Neural cell (in vitro differentiated cells): ENCODE results near the gene HIVEP3. TPM values are rescaled to one million over a fixed set of nuclear protein-coding genes. Genes with fewer than 3 reads are reported as not detected.

Experiments
- H2AFZ ChIP-seq: fragments of 200-600, 300-800 bp; sonication (generic), shearing (Covaris generic); 2 replicates; pipeline ENCODE4 v1.6.0; 2014; ENCODE audit warnings: low read depth, mild to moderate bottlenecking, antibody characterized with exemption, low read length, moderate library complexity
- H3F3A ChIP-seq: fragments of 200-600 bp; shearing (Covaris generic); 2 replicates; pipeline ENCODE4 v1.6.1; 2016; ENCODE audit warnings: mild to moderate bottlenecking, moderate library complexity, mixed read lengths, antibody characterized with exemption, low read length; ENCODE audit not compliant: insufficient read depth, poor library complexity, severe bottlenecking
- H3K27ac ChIP-seq: fragments of 200-600, 300-800 bp; sonication (generic), shearing (Covaris generic); 2 replicates; pipeline ENCODE4 v1.5.1; 2014; ENCODE audit warnings: mild to moderate bottlenecking, low read length, moderate library complexity
- H3K27me3 ChIP-seq: fragments of 300-800, 200-600 bp; sonication (generic), shearing (Covaris generic); 2 replicates; pipeline ENCODE4 v1.6.0; 2014; ENCODE audit warnings: mild to moderate bottlenecking, low read depth, low read length, moderate library complexity; ENCODE audit not compliant: insufficient read depth
- H3K36me3 ChIP-seq: fragments of 300-800, 200-600 bp; sonication (generic), shearing (Covaris generic); 2 replicates; pipeline ENCODE4 v1.5.1; 2014; ENCODE audit warnings: mild to moderate bottlenecking, antibody characterized with exemption, low read length, moderate library complexity; ENCODE audit not compliant: insufficient read depth
- H3K4me2 ChIP-seq: fragments of 300-800, 200-600 bp; sonication (generic), shearing (Covaris generic); 2 replicates; pipeline ENCODE4 v1.6.0; 2014; ENCODE audit warnings: mild to moderate bottlenecking, low read length
- H3K4me3 ChIP-seq: fragments of 300-800, 200-600 bp; sonication (generic), shearing (Covaris generic); 2 replicates; pipeline ENCODE4 v1.5.1; 2014; ENCODE audit warnings: mild to moderate bottlenecking, low read length, moderate library complexity
- H3K79me2 ChIP-seq: fragments of 200-600 bp; shearing (Covaris generic); replicated peaks from 2 replicates; pipeline ENCODE4 v1.6.0; 2014; ENCODE audit warnings: mild to moderate bottlenecking, low read length, moderate library complexity; ENCODE audit not compliant: insufficient read depth
- H3K9ac ChIP-seq: fragments of 300-800, 200-600 bp; sonication (generic), shearing (Covaris generic); 2 replicates; pipeline ENCODE4 v1.6.1; 2016; ENCODE audit warnings: mild to moderate bottlenecking, low read length, mixed read lengths
- H3K9me2 ChIP-seq: fragments of 200-600 bp; shearing (Covaris generic); 2 replicates; pipeline ENCODE4 v1.6.1; 2016; ENCODE audit warnings: mild to moderate bottlenecking, low read length, mixed read lengths; ENCODE audit not compliant: insufficient read depth
- H3K9me3 ChIP-seq: fragments of 200-600, 300-800 bp; sonication (generic), shearing (Covaris generic); 2 replicates; pipeline ENCODE4 v1.6.1; 2016; ENCODE audit warnings: mild to moderate bottlenecking, mixed run types, low read length, moderate library complexity, mixed read lengths
- H4K20me1 ChIP-seq: fragments of 200-600 bp; shearing (Covaris generic); 2 replicates; pipeline ENCODE4 v1.6.1; 2016; ENCODE audit warnings: mild to moderate bottlenecking, mixed run types; ENCODE audit not compliant: insufficient read depth
- CTCF ChIP-seq: fragments of 450-650 bp; IDR thresholded peaks from 2 replicates; pipeline ENCODE4 v1.5.1; 2014; ENCODE audit warnings: antibody characterized with exemption, mild to moderate bottlenecking, moderate library complexity; ENCODE audit not compliant: poor library complexity, severe bottlenecking
- EP300 ChIP-seq: fragments of 450-650 bp; conservative IDR thresholded peaks from 2 replicates; pipeline ENCODE4 v1.6.1; 2014; ENCODE audit warnings: antibody characterized with exemption, mild to moderate bottlenecking, moderate library complexity; ENCODE audit not compliant: poor library complexity, severe bottlenecking
- EZH2 ChIP-seq: fragments of 200-600, 300-800 bp; shearing (Covaris generic), sonication (generic); IDR thresholded peaks from 2 replicates; pipeline ENCODE4 v1.6.1; 2014; ENCODE audit warnings: antibody characterized with exemption, low read length, borderline replicate concordance, mild to moderate bottlenecking; ENCODE audit not compliant: insufficient read depth, poor library complexity, severe bottlenecking
- MXI1 ChIP-seq: fragments of 450-650 bp; conservative IDR thresholded peaks from 2 replicates; pipeline ENCODE4 v1.6.1; 2014; ENCODE audit warnings: antibody characterized with exemption, mild to moderate bottlenecking; ENCODE audit not compliant: poor library complexity, severe bottlenecking
- POLR2AphosphoS5 ChIP-seq: IDR thresholded peaks from 2 replicates; pipeline ENCODE4 v1.6.1; 2012
- RAD21 ChIP-seq: fragments of 450-650 bp; conservative IDR thresholded peaks from 2 replicates; pipeline ENCODE4 v1.6.1; 2014; ENCODE audit warnings: antibody characterized with exemption, mild to moderate bottlenecking, moderate library complexity
- SMC3 ChIP-seq: fragments of 450-650 bp; conservative IDR thresholded peaks from 2 replicates; pipeline ENCODE4 v1.6.1; 2014; ENCODE audit warnings: antibody characterized with exemption, mild to moderate bottlenecking, moderate library complexity; ENCODE audit not compliant: poor library complexity
- TAF1 ChIP-seq: IDR thresholded peaks from 2 replicates; pipeline ENCODE4 v1.6.1; 2012; ENCODE audit warnings: low read depth
- polyA plus RNA-seq: library from polyadenylated mRNA; depleted of rRNA; stranded (reverse); fragments of >200 nt; gene quantifications from 2 replicates; pipeline ENCODE4 v1.2.3, GENCODE V29; 2014
- TF ChIP-seq, protein P1 (sequence below): IDR thresholded peaks from 2 replicates; pipeline ENCODE4 v1.6.1; 2012; ENCODE audit warnings: borderline replicate concordance

The HIVEP3 gene
- polyA plus RNA-seq, 1 donor from 2014 or later = 2.6 TPM

DNA sequence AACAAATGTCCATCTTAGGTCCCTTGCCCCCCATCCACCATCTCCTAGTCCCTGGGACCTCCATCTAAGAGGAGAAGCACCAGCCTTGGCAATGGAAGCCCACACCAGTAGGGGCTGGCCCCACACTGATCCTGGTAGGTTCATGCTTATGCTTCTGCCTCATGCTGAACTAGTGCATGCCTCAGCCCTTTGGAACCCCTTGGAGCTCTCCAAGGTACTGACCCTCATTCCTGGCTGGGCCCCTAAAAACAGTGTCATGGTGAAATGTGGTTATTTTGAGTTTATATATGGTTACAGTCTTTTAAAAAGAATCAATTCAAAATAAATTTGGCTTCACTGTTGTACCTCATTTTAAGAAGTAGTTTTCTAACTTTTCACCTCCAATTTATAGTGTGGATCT, 108.3 kb downstream of the HIVEP3 start:
- H3K4me2 ChIP-seq = no peak overlapping the region
- H3K79me2 ChIP-seq = no peaks in the 10 kb centered on the region
- H3K36me3 ChIP-seq = no peaks in the 10 kb centered on the region
- H4K20me1 ChIP-seq = no peaks in the 10 kb centered on the region
- no peaks in the 10 kb centered on the region for H3K27me3 ChIP-seq
- H3K4me3 ChIP-seq = no peak overlapping the region
- no peaks in the 10 kb centered on the region for H3K9me3 ChIP-seq
- no peak overlapping the region for H2AFZ ChIP-seq
- H3K27ac ChIP-seq = no peak overlapping the region
- no peak for TF ChIP-seq EZH2
- TF ChIP-seq, protein P1, sequence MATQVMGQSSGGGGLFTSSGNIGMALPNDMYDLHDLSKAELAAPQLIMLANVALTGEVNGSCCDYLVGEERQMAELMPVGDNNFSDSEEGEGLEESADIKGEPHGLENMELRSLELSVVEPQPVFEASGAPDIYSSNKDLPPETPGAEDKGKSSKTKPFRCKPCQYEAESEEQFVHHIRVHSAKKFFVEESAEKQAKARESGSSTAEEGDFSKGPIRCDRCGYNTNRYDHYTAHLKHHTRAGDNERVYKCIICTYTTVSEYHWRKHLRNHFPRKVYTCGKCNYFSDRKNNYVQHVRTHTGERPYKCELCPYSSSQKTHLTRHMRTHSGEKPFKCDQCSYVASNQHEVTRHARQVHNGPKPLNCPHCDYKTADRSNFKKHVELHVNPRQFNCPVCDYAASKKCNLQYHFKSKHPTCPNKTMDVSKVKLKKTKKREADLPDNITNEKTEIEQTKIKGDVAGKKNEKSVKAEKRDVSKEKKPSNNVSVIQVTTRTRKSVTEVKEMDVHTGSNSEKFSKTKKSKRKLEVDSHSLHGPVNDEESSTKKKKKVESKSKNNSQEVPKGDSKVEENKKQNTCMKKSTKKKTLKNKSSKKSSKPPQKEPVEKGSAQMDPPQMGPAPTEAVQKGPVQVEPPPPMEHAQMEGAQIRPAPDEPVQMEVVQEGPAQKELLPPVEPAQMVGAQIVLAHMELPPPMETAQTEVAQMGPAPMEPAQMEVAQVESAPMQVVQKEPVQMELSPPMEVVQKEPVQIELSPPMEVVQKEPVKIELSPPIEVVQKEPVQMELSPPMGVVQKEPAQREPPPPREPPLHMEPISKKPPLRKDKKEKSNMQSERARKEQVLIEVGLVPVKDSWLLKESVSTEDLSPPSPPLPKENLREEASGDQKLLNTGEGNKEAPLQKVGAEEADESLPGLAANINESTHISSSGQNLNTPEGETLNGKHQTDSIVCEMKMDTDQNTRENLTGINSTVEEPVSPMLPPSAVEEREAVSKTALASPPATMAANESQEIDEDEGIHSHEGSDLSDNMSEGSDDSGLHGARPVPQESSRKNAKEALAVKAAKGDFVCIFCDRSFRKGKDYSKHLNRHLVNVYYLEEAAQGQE = no peak
- no peak for TF ChIP-seq MXI1
- no peak for TF ChIP-seq SMC3
- no peak for TF ChIP-seq POLR2AphosphoS5
- H3K9ac ChIP-seq = no peak overlapping the region
- H3F3A ChIP-seq = no peaks in the 10 kb centered on the region
- H3K9me2 ChIP-seq = no peaks in the 10 kb centered on the region

GRCh38 chr1:41809692-41810091, 109.0 kb downstream of the HIVEP3 start:
- Histone ChIP-seq H3F3A (no peaks in the 10 kb centered on the region), H3K9ac (no peak overlapping the region), H3K4me2 (no peak overlapping the region), H3K27me3 (no peaks in the 10 kb centered on the region), H3K9me3 (no peaks in the 10 kb centered on the region), H3K27ac (no peak overlapping the region), H3K9me2 (no peaks in the 10 kb centered on the region), H2AFZ (no peak overlapping the region), H4K20me1 (no peaks in the 10 kb centered on the region), H3K36me3 (no peaks in the 10 kb centered on the region), H3K4me3 (no peak overlapping the region), H3K79me2 (no peaks in the 10 kb centered on the region)
- TF ChIP-seq, protein P1 = no peak
- TF ChIP-seq EZH2 (no peak), SMC3 (no peak), CTCF (no peak), RAD21 (no peak), TAF1 (no peak), POLR2AphosphoS5 (no peak), EP300 (no peak)
